Measurements from ENCODE around the gene MACROD2.
"Not testable (repeated sequence)": the region's sequence is repeated elsewhere in the genome, so short reads cannot be mapped to it uniquely, and the experiment has no call there.

The MACROD2 gene

GRCh38 chr20:15515691-15516090, 1520.4 kb downstream of the MACROD2 start:
- DNase-seq: no peak

GRCh38 chr20:15520930-15521524, 1525.7 kb downstream of the MACROD2 start:
- no peak for DNase-seq

DNA sequence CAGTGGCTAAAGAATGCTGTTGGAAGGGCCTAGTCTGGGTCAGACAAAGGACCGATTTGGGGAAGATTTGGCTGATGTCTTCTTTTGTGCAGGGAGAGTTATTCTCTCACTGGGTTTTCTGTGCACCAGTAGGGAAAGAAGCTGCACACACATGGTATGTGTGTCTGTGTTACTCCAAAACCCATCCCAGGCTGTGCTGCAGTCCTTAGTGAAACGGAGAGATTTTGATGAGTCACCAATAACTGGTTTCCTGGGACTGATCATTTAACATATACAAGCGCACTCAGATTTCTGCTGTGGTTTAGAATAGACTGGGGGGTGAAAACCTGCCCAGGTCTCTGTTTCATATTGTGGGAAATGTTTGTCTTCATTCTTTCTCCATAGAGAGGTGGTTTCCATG, 1528.1 kb downstream of the MACROD2 start:
- no peak for DNase-seq

- DNase-seq: no peak
Measured at GRCh38 chr20:15528391-15529111, 1533.2 kb downstream of the MACROD2 start.

DNA sequence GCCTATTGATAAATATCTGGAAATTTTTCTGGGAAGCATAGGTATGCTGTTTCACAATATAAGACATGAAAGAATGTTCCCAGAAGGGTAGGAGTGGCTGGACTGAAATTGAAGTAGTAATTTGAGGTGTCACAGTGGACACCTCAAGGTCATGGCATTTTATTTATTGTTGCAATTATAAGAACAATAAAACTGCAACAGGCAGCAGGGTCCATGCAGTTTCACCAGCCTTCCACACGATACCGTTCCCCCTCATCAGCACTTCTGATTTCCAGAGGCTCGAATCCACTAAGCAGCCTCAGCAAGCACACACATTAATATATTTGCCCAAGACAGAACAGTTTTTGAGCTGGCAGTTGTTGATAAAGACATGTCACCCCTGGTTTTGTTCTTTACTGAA, 1540.5 kb downstream of the MACROD2 start:
- DNase-seq: no peak

DNA sequence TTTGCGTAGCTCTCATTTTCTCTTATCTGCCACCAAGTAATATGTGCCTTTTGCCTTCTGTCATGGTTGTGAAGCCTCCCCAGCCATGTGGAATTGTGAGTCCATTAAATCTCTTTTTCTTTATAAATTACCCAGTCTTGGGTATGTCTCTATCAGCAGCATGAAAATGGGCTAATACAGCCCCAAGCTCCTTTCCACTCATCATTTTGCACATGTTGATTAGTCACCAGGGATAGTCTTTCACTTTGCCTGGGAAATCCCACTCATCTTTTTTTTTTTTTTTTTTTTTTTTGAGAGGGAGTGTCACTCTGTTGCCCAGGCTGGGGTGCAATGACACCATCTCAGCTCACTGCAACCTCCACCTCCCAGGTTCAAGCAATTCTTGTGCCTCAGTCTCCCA, 1541.9 kb downstream of the MACROD2 start:
- not testable (repeated sequence) for DNase-seq

DNA sequence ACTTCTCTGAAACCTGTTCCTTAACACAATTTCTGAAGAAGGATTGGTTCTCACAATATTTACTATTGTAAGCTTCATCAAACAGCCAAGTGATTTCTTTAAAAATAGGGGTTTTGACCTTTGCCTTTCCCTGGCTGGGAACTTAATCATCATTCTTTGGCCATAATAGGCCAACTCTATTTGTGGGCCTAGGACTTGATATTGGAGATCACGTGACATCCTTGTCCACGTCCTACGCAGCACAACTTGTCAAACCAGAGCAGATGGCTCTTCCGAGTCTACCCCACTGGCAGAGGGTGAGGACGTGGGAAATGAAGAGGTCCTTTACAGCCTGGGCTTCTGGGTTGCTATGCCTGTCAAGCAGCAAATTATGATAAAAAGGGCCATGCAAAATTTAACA, 1547.3 kb downstream of the MACROD2 start:
- DNase-seq: no peak

- no peak for DNase-seq
Measured at GRCh38 chr20:15544742-15545141, 1549.4 kb downstream of the MACROD2 start.

DNA sequence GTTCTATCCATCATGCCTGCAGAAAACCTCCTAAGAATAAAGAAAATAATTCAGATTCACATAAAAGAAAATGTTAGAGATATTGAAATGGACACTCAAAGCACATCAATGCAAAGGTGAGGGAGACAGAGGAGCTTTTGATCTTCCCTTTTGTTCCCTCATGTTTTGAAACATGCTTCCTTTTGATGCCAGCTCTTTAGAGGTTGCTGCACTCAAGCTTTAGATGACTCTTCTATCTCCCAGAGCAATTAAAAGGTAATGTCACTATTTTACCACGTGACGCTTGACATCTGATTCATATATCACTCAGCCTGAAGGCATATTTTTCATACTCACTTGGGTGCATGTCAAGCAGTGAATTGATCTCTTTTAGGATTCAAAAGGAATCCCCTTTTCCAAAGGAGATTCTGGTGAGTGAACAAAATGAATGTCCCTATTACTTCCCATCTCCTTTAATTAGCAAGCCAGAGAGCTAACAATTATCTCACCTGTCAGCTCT, 1551.3 kb downstream of the MACROD2 start:
- DNase-seq: no peak

- no peak for DNase-seq
Measured at GRCh38 chr20:15547119-15547518, 1551.8 kb downstream of the MACROD2 start.

- no peak for DNase-seq
Measured at GRCh38 chr20:15550116-15550870, 1555.0 kb downstream of the MACROD2 start.

GRCh38 chr20:15555913-15556312, 1560.6 kb downstream of the MACROD2 start:
- DNase-seq: no peak

GRCh38 chr20:15556869-15557268, 1561.6 kb downstream of the MACROD2 start:
- DNase-seq: no peak

GRCh38 chr20:15561070-15561569, 1565.8 kb downstream of the MACROD2 start:
- no peak for DNase-seq

GRCh38 chr20:15561707-15562404, 1566.5 kb downstream of the MACROD2 start:
- DNase-seq: no peak

- no peak for DNase-seq
Measured at GRCh38 chr20:15563836-15564235, 1568.5 kb downstream of the MACROD2 start.

GRCh38 chr20:15564981-15565380, 1569.7 kb downstream of the MACROD2 start:
- no peak for DNase-seq

GRCh38 chr20:15565786-15566185, 1570.5 kb downstream of the MACROD2 start:
- no peak for DNase-seq

DNA sequence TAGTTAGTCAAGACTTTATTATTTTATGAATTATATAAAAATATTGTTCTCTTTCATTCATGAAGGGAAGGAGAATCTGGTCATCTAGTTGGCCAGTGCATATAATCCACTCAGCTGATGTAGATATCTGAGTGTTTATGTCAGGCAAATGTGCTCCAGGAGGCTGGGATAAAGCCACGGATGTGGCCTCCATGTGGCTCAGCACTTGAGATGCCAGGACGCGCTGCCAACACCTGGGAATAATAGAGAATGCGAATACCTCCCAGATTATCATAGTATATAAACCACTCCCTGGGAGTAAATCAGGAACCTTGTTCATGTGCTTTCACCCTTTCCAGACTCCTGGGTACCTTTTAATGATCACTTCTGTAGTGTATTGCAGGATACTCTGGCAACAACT, 1571.9 kb downstream of the MACROD2 start:
- DNase-seq: no peak

GRCh38 chr20:15570156-15570555, 1574.8 kb downstream of the MACROD2 start:
- DNase-seq: no peak

DNA sequence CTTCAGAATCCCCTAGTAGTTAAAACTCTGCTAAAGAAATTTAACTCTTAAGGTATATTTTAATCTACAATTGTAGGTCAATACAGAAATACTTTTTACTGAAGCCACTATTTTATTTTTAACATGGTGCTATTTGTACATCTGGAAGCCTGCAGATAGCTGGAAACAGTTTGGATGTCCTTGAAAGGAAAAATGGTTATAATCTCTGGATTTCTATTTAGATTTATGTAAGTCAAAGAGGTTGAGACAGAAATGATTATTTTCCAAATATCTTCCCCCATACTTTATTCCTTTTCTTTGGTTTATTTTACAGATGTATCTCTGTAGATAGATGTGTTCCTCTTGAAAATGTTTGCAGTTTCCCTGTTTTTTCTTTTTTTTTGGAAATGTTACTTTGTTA, 1575.7 kb downstream of the MACROD2 start:
- no peak for DNase-seq

DNA sequence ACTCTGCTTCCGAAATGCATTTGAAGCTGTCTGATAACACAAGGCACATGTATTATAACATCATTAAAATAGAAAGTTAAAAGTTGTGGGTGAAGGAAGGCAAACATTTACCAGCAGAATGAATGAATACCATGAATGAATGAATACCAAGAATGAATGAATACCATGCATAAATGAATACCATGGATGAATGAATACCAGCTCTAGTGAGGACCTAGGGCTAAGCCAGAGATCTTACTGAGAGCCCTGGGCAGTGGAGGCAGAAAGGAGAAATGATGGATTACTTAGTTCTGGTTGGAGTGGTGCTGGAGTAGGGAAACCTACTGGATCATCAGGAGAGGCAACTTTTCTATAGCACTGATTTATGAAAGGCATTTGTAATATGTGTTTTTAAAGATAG, 1579.9 kb downstream of the MACROD2 start:
- DNase-seq: no peak

GRCh38 chr20:15576411-15576810, 1581.1 kb downstream of the MACROD2 start:
- no peak for DNase-seq

All from activated naive CD4-positive, alpha-beta T cell (primary cell).